Activated T-cell treated with anti-CD3 and anti-CD28 coated beads for 24 hours (primary cell): ENCODE results near the gene LRCH1.
A peak's percentile ranks its signal among the peaks of the same experiment; 100 is the strongest.
"Not testable (repeated sequence)": the region's sequence is repeated elsewhere in the genome, so short reads cannot be mapped to it uniquely, and the experiment has no call there.

ENCODE experiments used
- DNase-seq: peaks from one replicate; pipeline ENCODE4 v3.0.0-alpha.2; 2020; ENCODE audit warnings: low read depth

Gene LRCH1

DNA sequence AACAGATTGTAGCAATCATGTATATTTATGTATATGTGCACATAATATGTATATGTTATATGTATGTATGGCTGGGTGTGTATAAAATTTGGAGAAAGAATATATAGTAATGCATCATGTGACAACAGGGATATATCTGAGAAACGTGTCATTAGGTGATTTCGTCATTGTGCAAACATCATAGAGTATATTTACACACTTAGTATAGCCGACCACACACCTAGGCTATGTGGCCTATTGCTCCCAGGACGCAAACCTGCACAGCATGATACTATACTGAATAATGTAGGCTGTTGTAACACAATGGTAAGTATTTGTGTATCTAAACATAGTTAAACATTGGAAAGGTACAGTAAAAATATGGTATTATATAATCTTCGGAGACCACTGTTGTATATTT lies 200.2 kb downstream of the LRCH1 start:
- DNase-seq: no peak

GRCh38 chr13:46753917-46754316 lies 200.9 kb downstream of the LRCH1 start:
- no peak for DNase-seq

GRCh38 chr13:46754812-46755211 lies 201.8 kb downstream of the LRCH1 start:
- DNase-seq: no peak

DNA sequence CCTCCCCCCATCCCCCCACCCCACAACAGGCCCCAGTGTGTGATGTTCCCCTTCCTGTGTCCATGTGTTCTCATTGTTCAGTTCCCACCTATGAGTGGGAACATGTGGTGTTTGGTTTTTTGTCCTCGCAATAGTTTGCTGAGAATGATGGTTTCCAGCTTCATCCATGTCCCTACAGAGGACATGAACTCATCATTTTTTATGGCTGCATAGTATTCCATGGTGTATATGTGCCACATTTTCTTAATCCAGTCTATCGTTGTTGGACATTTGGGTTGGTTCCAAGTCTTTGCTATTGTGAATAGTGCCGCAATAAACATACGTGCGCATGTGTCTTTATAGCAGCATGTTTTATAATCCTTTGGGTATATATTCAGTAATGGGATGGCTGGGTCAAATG lies 202.5 kb downstream of the LRCH1 start:
- not testable (repeated sequence) for DNase-seq

- DNase-seq: no peak
Measured at GRCh38 chr13:46756977-46757376, 204.0 kb downstream of the LRCH1 start.

DNA sequence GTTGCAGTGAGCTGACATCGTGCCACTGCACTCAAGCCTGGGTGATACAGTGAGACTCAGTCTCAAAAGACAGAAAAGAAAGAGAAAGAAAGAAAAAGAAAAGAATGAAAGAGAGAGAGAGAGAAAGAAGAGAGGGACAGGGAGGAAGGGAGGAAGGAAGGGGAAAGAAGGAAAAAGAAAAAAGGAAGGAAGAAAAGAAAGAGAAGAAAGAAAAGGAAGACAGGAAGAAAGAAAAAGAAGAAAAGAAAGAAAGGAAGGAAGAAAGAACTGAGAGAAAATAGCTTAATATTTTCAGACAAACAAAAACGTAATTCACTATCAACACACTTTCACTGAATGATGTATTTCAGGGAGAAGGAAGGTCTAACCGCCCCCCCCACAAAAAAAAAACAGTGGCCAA lies 204.7 kb downstream of the LRCH1 start:
- no peak for DNase-seq

DNA sequence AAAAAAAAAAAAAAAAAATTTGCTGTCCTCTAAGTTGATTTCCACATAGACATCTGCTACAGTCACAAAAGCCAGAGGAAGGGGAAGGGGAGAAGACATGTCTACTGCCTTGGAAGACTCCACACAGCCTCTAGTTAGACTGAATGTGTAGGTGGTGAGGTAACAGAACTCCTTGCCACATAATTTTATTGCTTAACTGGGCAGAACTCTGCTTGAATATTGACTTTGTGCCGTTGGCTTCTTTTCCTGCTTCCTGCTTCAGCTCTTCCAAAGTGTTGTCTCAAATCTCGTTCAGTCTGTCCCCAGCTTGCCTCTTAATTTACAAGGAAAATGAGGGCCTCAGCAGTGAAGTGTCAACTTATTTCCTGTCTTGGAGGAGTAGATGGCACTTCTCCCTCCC lies 206.9 kb downstream of the LRCH1 start:
- DNase-seq: no peak

- DNase-seq: no peak
Measured at GRCh38 chr13:46761174-46761573, 208.2 kb downstream of the LRCH1 start.

DNA sequence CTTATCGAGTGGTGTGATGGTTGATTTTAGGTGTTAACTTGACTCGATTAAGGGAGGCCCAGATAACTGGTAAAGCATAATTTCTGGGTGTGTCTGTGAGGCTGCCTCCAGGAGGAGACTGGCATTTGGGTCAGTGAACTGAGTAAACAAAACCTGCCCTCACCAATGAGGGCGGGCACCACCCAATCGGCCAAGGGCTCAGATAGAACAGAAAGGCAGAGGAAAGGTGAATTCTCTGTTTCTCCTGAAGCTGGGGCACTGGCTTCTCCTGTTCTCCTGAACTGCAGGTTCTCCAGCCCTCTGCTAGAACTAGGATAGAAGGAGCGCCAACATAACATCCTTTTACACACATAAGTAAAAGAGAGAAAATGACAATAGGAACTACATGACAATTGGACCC lies 208.9 kb downstream of the LRCH1 start:
- DNase-seq: no peak

DNA sequence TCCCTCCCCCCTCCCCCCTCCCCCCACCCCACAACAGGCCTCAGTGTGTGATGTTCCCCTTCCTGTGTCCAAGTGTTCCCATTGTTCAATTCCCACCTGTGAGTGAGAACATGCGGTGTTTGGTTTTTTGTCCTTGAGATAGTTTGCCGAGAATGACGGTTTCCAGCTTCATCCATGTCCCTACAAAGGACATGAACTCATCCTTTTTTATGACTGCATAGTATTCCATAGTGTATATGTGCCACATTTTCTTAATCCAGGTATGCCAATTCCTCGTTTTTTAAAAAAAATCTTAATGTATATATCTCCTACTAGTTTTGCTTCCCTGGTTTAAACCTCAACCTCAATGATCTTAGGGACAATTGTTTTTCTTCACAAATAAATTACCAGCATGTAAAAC lies 217.0 kb downstream of the LRCH1 start:
- DNase-seq: not testable (repeated sequence)

DNA sequence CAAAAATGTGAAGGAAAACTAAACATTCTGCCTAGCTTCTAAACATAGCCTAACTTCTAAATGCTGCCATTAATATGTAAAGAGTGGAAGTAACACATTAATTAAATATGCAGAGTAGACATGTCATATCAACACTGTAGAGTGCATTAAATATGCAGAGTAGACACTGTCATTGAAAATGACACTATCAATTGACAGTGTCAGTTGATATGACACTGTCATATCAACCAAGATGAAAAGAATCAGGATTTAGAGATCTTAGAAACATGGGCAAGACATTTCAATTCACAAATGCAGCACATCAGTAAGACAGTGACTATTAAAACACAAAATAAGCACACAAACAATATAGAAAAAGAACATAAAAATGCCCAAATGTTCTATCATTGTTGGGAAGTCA lies 218.7 kb downstream of the LRCH1 start:
- no peak for DNase-seq

DNA sequence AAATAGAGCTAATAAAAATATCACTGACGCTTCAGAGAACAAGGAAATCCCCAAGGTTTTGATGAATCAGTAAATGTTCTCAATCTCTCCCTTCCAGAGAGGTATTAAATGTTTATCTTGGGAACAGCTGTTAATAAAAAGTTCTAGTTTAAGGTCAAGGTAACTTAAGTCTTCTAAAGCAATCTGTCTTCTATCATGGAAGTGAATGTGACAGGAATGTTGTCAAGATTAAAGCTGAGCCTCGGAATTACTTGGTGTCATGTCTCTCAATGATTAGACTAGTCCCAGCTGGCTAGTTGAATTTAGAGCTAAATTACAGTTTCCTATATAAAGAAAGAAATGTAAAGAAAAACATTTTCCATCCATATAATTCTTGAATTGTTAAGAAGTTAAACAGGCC lies 220.6 kb downstream of the LRCH1 start:
- DNase-seq: no peak

DNA sequence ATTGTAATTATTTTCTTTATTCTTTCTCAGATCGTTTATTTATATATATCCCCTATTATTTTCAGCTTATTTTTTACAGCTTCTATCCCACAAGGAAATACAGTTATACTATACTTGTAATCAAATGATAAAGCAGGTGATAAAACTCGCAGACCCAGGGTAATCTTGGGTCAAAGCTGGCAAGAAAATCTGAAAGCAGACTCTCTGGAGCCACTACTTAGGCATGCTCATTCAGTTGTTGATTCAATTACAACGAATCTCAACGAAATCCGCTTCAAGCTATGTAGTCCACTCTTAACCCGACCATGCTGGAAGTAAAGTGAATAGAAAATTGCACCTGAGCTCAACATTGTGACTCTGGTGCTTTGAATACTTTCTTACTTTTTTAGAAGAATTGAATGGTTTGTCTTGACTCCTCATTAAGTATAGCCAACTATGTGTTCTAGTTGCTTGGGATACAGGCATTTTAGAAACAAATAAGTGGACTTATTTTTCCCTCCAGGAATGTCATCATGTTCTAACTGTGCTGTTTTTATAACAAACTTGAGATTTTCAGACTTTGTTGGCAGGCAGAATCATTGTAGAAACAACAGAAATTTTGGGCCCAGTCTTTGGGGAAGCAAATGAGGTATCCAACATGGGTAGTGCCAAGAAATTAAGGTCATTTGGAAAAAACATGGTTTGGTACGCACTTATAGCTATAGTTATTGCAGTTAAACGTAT lies 222.6 kb downstream of the LRCH1 start:
- DNase-seq: no peak

GRCh38 chr13:46778095-46778494 lies 225.1 kb downstream of the LRCH1 start:
- no peak for DNase-seq

DNA sequence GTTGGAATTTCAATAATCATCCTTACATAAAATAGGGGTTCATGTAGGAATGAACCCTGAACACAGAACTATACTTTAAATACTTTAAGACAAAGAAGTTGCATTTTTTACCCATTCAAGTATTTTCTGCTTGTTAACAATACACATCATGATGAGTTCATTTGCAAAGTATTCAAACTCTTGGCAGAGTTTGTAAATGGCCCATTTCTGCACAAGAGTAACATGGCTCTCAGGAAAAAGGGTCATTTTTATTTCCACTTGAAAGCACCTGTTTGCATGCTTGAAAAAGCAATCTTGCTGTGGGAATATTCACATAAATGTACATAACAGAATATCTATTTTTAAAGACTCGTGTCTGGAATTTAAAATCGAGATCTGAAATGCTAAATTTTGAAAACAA lies 225.9 kb downstream of the LRCH1 start:
- no peak for DNase-seq

- no peak for DNase-seq
Measured at GRCh38 chr13:46782066-46782465, 229.1 kb downstream of the LRCH1 start.

- DNase-seq: no peak
Measured at GRCh38 chr13:46782691-46783090, 229.7 kb downstream of the LRCH1 start.

- no peak for DNase-seq
Measured at GRCh38 chr13:46783504-46783903, 230.5 kb downstream of the LRCH1 start.

GRCh38 chr13:46795321-46795720 lies 242.4 kb downstream of the LRCH1 start:
- DNase-seq: no peak

- DNase-seq: no peak
Measured at GRCh38 chr13:46796129-46796514, 243.2 kb downstream of the LRCH1 start.

GRCh38 chr13:46796515-46797474 lies 243.8 kb downstream of the LRCH1 start, which contains the start of gene ESD:
ESD (minus strand) TSS chr13:46797161; CDS start chr13:46791413, 5,748 bp downstream.
- peak; percentile 89 for DNase-seq

GRCh38 chr13:46797501-46798237 lies 244.7 kb downstream of the LRCH1 start:
- DNase-seq: no peak
